Stimulated activated naive CD8-positive, alpha-beta T cell treated with anti-CD3 and anti-CD28 coated beads, Interleukin-15, Interleukin-2, amounts not matched to agents 100 ng/mL and 50 ng/mL, for 24 hours (primary cell): ENCODE data around the gene SLC19A1.

Experiments
- H3K27ac Mint-ChIP-seq: one replicate; pipeline ENCODE4 v1.8.0; 2021; ENCODE audit warnings: mild to moderate bottlenecking, mixed read lengths
- H3K27me3 Mint-ChIP-seq: one replicate; pipeline ENCODE4 v1.8.0; 2021; ENCODE audit warnings: mixed read lengths
- H3K36me3 Mint-ChIP-seq: one replicate; pipeline ENCODE4 v1.8.0; 2021; ENCODE audit warnings: low read depth, mixed read lengths
- H3K4me1 Mint-ChIP-seq: one replicate; pipeline ENCODE4 v1.8.0; 2021; ENCODE audit warnings: low read depth, mixed read lengths
- H3K4me3 Mint-ChIP-seq: one replicate; pipeline ENCODE4 v1.8.0; 2021; ENCODE audit warnings: mild to moderate bottlenecking, mixed read lengths
- H3K9me3 Mint-ChIP-seq: one replicate; pipeline ENCODE4 v1.8.0; 2021; ENCODE audit warnings: mixed read lengths

Gene SLC19A1

DNA sequence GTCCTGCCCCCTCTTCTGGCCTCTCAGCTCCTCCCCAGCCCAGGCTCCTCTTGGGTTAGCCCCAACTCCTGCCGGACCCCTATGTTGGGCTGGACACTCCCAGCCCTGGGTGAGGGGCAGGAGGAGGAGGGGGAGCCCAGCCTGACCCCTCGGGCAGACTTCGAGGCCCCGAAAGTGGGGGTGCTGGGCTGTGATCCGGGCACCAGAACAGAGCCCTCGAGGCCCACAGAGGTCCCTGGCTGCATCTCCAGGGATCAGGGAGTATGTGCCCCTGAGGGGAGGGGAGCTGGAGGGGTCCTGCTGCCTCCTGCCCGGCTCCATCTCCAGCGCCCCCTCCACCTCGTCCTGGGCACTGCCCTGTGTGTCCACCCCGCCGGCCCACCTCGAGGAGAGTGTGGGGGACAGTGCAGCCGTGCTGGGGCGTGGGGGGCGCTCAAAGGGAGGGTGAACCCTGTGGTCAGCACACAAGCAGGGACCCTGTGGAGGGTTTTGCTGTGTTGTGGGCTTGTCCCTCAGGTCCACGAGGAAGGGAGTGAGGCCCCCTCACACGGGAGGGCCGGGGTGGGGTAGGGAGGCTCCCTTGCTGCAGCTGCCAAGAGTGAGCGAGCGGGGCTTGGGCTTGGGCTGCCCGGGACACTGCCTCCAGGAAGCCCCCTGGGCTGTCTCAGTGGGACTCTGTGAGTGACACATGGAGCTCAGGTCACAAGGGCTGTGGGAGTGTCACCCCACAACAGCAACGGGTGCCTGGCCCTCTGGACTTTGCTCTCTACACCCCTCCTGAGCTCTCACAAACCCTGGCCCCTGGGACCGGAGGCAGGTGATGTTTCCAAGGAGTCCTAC is 82.8 kb downstream of the SLC19A1 start:
- Mint-ChIP-seq H3K27me3 (no peaks in the 10 kb centered on the region), H3K36me3 (no peaks in the 10 kb centered on the region), H3K9me3 (peaks cover 7% of the 10 kb centered on the region), H3K27ac (no peak overlapping the region), H3K4me3 (no peak overlapping the region), H3K4me1 (no peaks in the 10 kb centered on the region)

DNA sequence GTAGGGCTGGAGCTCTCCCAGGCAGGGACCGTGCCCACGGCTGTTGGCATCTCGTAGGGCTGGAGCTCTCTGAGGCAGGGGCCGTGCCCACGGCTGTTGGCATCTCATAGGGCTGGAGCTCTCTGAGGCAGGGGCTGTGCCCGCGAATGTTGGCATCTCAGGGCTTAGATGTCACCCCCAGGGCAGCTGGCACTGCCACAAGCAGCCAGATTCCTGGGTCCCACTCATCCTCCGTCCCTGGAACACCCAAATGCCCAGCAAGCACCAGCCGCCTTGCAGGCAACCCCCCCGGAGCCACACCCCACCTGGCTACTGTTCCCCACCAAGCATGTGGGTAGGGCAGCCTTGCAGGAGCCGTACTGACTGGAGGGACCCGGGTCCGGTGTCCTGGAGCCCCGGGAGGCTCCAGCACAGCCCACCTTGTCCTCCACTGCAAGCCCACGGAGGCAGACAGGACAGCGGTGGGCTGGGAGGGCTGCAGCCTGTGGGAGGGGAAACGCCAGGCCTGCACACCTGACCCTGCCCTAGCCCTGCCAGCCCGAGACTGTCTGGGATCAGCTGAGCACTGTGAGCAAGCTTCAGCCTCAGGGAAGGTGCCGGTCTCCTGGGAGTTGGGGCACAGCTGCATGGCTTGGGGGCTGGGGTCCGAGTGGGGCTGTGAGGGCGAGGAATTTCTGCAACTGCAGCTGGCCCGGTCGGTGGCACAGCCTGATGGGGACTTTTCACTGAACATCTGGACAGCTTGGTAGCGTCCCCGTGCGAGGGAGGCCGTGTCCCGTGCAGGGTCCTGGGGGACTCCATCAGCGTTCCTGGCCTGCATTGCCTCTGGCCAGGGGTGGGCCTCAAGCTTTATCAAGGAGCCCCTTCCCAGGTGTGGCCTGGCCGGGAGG is 83.7 kb downstream of the SLC19A1 start:
- H3K27ac Mint-ChIP-seq = no peak overlapping the region
- no peak overlapping the region for H3K4me3 Mint-ChIP-seq
- no peaks in the 10 kb centered on the region for H3K36me3 Mint-ChIP-seq
- H3K27me3 Mint-ChIP-seq = no peaks in the 10 kb centered on the region
- H3K4me1 Mint-ChIP-seq = no peaks in the 10 kb centered on the region
- H3K9me3 Mint-ChIP-seq = peaks cover 7% of the 10 kb centered on the region

DNA sequence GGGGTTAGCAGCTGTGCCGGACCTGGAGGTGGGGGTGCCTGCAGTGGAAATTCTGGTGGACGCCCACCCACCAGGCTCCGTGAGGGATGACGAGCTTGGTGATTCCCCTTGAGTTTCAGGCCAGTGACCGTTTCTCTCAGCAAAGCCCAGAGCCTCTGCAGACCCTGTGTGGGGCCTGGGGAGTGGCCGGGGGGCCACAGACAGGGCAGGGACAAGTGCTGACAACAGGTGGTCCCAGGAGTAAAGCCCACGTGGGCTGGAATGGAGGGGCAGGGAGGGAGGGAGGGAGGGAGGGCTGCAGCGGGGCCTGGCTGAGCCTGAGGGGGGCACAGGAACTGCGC is 84.4 kb downstream of the SLC19A1 start:
- Mint-ChIP-seq H3K27me3 (no peaks in the 10 kb centered on the region), H3K27ac (no peak overlapping the region), H3K4me3 (no peak overlapping the region), H3K9me3 (peaks cover 12% of the 10 kb centered on the region), H3K4me1 (no peaks in the 10 kb centered on the region), H3K36me3 (no peaks in the 10 kb centered on the region)

DNA sequence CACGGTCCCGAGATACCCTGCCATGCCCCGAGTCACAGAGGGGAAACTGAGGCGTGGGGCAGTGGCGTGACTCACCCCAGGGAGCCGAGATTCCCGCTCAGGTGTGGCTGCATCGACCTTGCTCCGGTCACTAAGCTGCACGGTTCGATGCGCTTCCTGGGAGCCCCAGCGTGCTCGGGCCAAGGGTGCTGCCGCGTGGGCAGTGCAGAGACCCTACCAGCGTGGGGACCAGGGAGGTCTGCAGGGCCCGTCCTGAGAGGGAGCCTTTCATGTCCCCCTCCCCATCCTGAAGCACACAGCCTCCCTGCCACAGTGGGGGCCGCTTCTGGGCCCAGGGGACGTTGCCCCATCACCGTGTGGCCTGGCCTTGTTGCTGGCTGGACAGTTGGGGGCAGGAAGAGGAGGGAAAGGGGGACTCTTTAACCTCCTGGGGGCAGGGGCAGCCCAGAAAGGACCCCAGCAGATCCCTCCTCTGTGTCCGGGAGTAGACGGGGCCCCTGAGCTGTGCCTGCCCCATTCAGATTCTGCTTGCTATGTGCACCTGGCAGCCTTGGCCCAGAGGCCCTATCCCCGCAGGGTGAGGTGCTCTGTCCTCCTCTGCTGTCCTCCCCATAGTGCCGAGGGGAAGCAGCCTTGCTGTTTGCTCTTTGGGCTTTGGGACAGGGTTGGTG is 84.9 kb downstream of the SLC19A1 start:
- Mint-ChIP-seq H3K9me3 (peaks cover 8% of the 10 kb centered on the region), H3K36me3 (no peaks in the 10 kb centered on the region), H3K27ac (no peak overlapping the region), H3K27me3 (no peaks in the 10 kb centered on the region), H3K4me3 (no peak overlapping the region), H3K4me1 (no peaks in the 10 kb centered on the region)

DNA sequence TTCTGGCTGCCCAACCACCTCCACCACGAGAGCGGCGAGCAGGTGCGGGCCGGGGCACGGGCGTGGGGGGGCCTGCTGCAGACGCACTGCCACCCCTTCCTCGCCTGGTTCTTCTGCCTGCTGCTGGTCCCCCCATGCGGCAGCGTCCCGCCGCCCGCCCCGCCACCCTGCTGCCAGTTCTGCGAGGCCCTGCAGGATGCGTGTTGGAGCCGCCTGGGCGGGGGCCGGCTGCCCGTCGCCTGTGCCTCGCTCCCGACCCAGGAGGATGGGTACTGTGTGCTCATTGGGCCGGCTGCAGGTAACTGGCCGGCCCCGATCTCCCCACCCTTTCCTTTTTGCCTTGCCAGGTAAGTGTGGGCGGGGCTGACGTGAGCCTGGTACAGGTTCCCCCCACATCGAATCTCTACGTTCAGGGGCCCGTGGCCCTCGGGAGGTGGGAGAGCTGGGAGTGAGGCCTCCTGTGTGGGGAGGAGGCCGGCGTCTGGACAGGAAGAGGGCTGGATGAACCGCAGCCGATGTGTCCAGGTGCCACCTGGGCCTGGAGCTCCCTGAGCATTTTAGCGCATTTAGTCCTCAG is 85.6 kb downstream of the SLC19A1 start:
- Mint-ChIP-seq H3K4me1 (no peaks in the 10 kb centered on the region), H3K36me3 (no peaks in the 10 kb centered on the region), H3K27ac (no peak overlapping the region)

DNA sequence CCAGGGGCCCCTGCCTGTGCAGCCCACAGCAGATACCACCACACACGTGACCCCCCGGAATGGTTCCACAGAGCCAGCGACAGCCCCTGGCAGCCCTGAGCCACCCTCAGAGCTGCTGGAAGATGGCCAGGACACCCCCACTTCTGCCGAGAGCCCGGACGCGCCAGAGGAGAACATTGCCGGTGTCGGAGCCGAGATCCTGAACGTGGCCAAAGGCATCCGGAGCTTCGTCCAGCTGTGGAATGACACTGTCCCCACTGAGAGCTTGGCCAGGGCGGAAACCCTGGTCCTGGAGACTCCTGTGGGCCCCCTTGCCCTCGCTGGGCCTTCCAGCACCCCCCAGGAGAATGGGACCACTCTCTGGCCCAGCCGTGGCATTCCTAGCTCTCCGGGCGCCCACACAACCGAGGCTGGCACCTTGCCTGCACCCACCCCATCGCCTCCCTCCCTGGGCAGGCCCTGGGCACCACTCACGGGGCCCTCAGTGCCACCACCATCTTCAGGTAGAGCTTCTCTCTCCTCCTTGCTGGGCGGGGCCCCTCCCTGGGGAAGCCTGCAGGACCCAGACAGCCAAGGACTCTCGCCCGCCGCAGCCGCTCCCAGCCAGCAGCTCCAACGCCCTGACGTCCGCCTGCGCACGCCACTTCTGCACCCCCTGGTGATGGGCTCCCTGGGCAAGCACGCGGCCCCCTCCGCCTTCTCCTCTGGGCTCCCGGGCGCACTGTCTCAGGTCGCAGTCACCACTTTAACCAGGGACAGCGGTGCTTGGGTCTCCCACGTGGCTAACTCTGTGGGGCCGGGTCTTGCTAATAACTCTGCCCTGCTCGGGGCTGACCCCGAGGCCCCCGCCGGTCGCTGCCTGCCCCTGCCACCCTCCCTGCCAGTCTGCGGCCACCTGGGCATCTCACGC is 86.3 kb downstream of the SLC19A1 start:
- Mint-ChIP-seq H3K4me1 (no peaks in the 10 kb centered on the region), H3K36me3 (no peaks in the 10 kb centered on the region), H3K27ac (no peak overlapping the region), H3K4me3 (no peak overlapping the region), H3K9me3 (peaks cover 6% of the 10 kb centered on the region), H3K27me3 (no peaks in the 10 kb centered on the region)

More for the DNA sequence above, 85.6 kb downstream of the SLC19A1 start:
- no peaks in the 10 kb centered on the region for H3K27me3 Mint-ChIP-seq
- no peak overlapping the region for H3K4me3 Mint-ChIP-seq
- peaks cover 6% of the 10 kb centered on the region for H3K9me3 Mint-ChIP-seq

DNA sequence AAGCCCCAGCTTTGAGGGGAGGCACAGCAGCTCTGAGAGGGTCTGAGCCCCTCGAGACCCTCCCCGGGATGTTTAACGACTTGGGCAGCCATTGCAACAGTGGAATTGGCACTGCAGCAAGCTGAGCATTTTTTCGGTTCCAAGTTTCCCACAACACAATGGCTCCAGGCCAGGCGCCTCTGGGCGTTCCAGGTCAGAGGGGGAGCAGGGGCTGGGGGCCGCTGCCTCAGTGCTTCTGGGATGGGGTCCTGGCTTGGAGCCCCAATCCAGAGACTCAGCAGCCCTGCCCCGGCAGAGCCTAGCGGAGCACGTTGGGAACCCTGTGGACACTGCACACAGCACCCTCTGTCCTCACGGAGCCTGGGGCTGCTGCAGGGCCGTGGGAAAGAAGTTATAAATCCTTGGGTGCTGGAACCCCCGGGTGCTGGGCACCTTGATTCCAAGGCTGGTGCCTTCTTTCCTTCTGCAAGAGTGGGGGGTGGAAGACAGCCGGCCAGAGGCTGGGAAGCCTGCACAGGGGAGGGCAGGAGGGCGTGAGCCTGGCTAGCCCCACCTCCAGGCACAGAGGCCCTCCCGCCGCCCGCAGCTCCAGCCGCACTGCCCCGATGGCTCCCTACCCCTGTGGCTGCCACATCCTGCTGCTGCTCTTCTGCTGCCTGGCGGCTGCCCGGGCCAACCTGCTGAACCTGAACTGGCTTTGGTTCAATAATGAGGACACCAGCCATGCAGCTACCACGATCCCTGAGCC is 87.1 kb downstream of the SLC19A1 start:
- Mint-ChIP-seq H3K4me3 (no peak overlapping the region), H3K4me1 (no peaks in the 10 kb centered on the region)

DNA sequence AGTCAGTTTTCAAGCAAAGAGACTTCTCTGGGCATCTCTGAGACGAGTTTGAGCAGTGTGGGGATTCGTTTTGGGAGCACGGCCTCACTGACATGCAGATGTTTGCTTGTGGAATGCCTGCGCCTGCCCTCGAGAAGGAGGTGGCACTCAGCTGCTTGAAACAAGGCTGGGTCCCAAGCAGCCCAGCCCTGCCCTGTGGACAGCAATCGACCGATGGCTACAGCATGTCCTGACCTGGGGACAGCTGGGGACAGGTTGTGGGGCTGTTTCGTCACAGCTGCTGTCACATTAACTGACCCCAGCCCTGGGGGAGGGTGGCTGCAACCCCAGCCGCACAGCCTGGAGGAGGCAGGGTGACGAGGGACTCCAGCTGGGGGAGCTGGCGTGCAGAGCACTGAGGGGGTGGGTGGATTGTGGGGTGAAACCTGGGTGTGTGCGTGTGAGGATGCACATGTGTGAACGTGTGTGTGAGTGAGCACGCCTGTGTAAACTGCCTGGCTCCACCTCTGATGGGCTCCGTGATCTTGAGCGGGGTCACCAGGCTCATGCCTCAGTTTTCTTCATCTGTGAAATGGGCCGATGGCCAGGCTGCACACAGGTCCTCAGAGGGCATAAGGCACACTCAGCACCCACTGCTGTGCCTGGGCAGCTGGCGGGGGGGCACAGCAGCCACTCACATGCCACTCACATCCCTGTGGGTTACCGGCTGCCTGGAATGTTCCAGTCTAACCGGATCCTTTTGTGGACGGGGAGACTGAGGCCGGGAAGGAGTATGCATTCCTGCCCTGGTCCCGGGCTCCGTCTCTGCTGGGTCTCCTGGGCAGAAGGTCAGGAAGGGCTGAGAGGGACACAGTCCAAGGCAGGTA is 87.9 kb downstream of the SLC19A1 start:
- no peak overlapping the region for H3K4me3 Mint-ChIP-seq
- H3K9me3 Mint-ChIP-seq = peaks cover 6% of the 10 kb centered on the region
- no peaks in the 10 kb centered on the region for H3K36me3 Mint-ChIP-seq
- no peak overlapping the region for H3K27ac Mint-ChIP-seq
- H3K4me1 Mint-ChIP-seq = no peaks in the 10 kb centered on the region
- no peaks in the 10 kb centered on the region for H3K27me3 Mint-ChIP-seq

More for the DNA sequence above, 87.1 kb downstream of the SLC19A1 start:
- no peak overlapping the region for H3K27ac Mint-ChIP-seq
- H3K9me3 Mint-ChIP-seq = peaks cover 6% of the 10 kb centered on the region
- H3K36me3 Mint-ChIP-seq = no peaks in the 10 kb centered on the region
- no peaks in the 10 kb centered on the region for H3K27me3 Mint-ChIP-seq

DNA sequence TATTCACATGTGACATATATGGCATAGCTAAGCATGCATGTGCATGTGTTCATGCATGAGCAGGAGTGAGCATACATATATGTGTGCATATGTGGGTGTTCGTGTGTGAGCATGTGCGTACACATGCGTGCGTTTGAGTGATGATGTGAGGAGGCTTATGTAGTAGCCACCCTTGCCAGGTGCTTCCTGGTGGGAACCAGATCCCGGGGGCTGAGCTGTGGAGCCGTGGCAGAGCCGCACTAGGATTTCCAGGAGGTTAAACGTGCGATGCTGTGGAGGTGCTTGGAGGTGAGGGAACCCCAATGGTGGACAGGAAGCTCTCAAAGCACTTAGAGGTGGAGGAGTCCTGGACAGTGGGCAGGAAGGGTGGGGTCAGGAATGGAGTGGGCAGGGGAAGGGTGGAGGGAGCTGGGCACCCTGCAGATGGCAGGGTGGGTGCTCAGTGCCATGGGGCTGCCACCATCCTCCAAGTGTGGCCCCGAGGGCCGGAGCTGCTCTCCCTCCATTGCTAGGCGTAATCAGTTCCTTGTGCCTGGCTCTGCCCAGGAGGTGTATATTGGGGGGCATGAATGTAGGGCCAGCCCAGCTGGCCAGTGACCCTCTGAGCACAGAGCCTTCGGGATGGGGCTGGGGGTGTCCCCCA is 88.8 kb downstream of the SLC19A1 start:
- Mint-ChIP-seq H3K27ac (no peak overlapping the region), H3K4me3 (no peak overlapping the region), H3K27me3 (no peaks in the 10 kb centered on the region), H3K9me3 (peaks cover 6% of the 10 kb centered on the region), H3K4me1 (no peaks in the 10 kb centered on the region), H3K36me3 (no peaks in the 10 kb centered on the region)

DNA sequence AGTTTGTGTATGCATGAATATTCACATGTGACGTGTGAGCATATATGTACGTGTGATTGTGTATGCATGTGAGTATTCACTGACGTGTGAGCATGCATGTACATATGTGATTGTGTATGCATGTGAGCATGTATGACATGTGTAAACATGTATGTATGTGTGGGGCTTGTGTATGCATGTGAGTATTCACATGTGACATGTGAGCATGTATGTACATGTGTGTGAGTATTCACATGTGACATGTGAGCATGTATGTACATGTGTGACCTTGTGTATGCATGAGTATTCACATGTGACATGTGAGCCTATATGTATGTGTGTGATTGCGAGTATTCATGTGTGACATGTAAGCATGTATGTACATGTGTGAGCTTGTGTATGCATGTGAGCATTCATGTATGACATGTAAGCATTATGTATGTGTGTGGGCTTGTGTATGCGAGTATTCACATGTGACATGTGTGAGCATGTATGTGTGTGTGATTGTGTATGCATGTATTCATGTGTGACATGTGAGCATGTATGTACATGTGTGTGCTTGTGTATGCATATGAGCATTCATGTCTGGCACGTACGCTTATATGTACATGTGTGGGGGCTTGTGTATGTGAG is 89.4 kb downstream of the SLC19A1 start:
- no peak overlapping the region for H3K4me3 Mint-ChIP-seq
- H3K27me3 Mint-ChIP-seq = peaks cover 5% of the 10 kb centered on the region
- peaks cover 6% of the 10 kb centered on the region for H3K9me3 Mint-ChIP-seq
- H3K36me3 Mint-ChIP-seq = no peaks in the 10 kb centered on the region
- H3K4me1 Mint-ChIP-seq = no peaks in the 10 kb centered on the region
- no peak overlapping the region for H3K27ac Mint-ChIP-seq

DNA sequence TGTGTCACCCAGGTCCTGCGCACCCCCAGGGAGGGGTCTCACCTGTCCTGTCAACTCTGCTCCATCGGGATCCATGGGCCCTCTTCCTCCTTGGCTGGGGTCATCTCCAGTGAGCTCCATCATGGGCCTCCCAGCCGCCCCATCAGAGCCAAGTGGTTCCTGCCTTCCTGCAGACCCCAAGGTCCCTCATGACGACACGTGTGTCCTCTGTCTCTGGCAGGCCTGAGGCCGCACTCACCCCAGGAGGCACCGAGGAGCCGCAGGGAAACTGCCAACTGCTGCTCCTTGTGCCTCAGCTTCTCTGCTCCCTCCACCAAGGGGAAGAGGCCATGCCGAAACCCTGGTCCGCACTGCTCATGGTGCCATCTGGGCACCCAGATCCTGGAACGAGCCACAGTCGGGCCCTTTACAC is 90.5 kb downstream of the SLC19A1 start:
- Mint-ChIP-seq H3K4me1 (no peaks in the 10 kb centered on the region), H3K27me3 (peaks cover 9% of the 10 kb centered on the region), H3K36me3 (no peaks in the 10 kb centered on the region), H3K9me3 (peaks cover 6% of the 10 kb centered on the region), H3K27ac (no peak overlapping the region), H3K4me3 (no peak overlapping the region)

DNA sequence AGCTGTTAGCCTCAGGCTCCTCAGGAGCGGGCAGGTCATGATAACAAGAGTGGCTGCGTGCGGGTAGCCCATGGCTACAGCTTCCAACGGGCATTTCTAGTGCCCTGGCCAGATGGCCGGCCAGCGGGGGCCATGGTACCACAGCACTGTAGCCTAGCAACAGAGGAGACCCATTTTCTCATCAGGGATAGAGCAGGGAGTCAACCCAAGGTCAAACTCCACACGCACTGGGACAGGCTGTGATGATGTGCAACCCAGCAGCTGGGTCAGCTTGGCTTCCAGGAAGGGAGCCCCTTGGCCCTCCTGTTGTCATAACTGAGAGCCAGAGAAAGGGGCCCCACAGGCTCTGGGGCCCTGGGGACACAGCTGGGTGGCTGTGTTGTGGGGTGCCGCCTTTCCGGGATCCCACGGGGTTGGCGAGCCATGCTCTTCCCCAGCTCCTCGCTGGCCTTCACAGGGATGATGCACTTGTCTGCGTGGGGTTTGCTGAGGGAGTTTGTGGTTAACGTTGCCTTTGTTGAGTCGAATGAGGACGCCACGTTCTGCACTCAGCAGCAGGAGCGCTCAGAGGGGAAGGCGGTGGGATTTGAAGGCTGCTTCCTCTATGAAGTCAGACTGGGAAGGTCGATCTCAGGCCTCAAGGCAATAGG is 91.0 kb downstream of the SLC19A1 start:
- no peaks in the 10 kb centered on the region for H3K4me1 Mint-ChIP-seq
- H3K27me3 Mint-ChIP-seq = peaks cover 11% of the 10 kb centered on the region
- peaks cover 7% of the 10 kb centered on the region for H3K9me3 Mint-ChIP-seq
- H3K4me3 Mint-ChIP-seq = no peak overlapping the region
- H3K27ac Mint-ChIP-seq = no peak overlapping the region
- H3K36me3 Mint-ChIP-seq = no peaks in the 10 kb centered on the region
